ENCODE results near the gene NREP.
A peak's percentile ranks its signal among the peaks of the same experiment; 100 is the strongest.

The NREP gene

GRCh38 chr5:111755345-111755941 is 1.6 kb downstream of the NREP start:
- WGBS (ENCODE audit: insufficient coverage), result 83% methylated on average over 3 of the region's 8 CpGs
- ChIA-PET POLR2A (no interaction called here), CTCF (interaction anchor here (1.0 to 1.2 kb wide), 2 partner anchors 202 to 205 kb away, joined by 3 to 4 read pairs; no protein-coding TSS in a partner anchor)
- Histone ChIP-seq H3K27me3 (replicated peaks in 2 of 5; ENCODE audit: control insufficient read depth in 4 of 5, insufficient read depth in 5 of 5, low read length in 4 of 5) (no peaks in the 10 kb centered on the region), H3K9me3 (ENCODE audit: control extremely low read depth in 1 of 5, control insufficient read depth in 4 of 5, insufficient read depth in 2 of 5, low read depth in 1 of 5, low read length in 4 of 5) (no peaks in the 10 kb centered on the region), H3K4me1 (ENCODE audit: control extremely low read depth in 1 of 4, control insufficient read depth in 4 of 4, insufficient read depth in 4 of 4, low read length in 3 of 4) (peaks cover 10 to 34% (median 30%) of the 10 kb centered on the region in 4 experiments), H3K4me3 (ENCODE audit: control insufficient read depth in 1 of 7, extremely low read depth in 1 of 7, insufficient read depth in 4 of 7, low read depth in 2 of 7, low read length in 6 of 7) (peak overlapping the region in 6 of 7 experiments; percentile 86 to 99 (median 93)), H3K27ac (ENCODE audit: insufficient read depth in 1 of 2, low read depth in 1 of 2, low read length in 2 of 2, poor library complexity in 1 of 2, severe bottlenecking in 2 of 2) (peak overlapping the region in 1 of 2 experiments; percentile 86), H3K36me3 (ENCODE audit: control insufficient read depth in 4 of 4, insufficient read depth in 4 of 4, low read length in 3 of 4) (peaks cover 0 to 22% (median 12%) of the 10 kb centered on the region in 4 experiments)
- no peak for DNase-seq

GRCh38 chr5:111753884-111754589 is 3.0 kb downstream of the NREP start:
- ChIA-PET POLR2A (no interaction called here), CTCF (interaction anchor here (0.8 to 1.3 kb wide), 3 partner anchors 15 to 203 kb away, joined by 3 to 4 read pairs (median 3); no protein-coding TSS in a partner anchor)
- Histone ChIP-seq H3K4me3 (ENCODE audit: control insufficient read depth in 1 of 7, extremely low read depth in 1 of 7, insufficient read depth in 4 of 7, low read depth in 2 of 7, low read length in 6 of 7) (no peak overlapping the region), H3K4me1 (ENCODE audit: control extremely low read depth in 1 of 4, control insufficient read depth in 4 of 4, insufficient read depth in 4 of 4, low read length in 3 of 4) (peaks cover 10 to 33% (median 27%) of the 10 kb centered on the region in 4 experiments), H3K36me3 (ENCODE audit: control insufficient read depth in 4 of 4, insufficient read depth in 4 of 4, low read length in 3 of 4) (peaks cover 0 to 36% (median 20%) of the 10 kb centered on the region in 4 experiments), H3K9me3 (ENCODE audit: control extremely low read depth in 1 of 5, control insufficient read depth in 4 of 5, insufficient read depth in 2 of 5, low read depth in 1 of 5, low read length in 4 of 5) (no peaks in the 10 kb centered on the region), H3K27ac (ENCODE audit: insufficient read depth in 1 of 2, low read depth in 1 of 2, low read length in 2 of 2, poor library complexity in 1 of 2, severe bottlenecking in 2 of 2) (no peak overlapping the region), H3K27me3 (replicated peaks in 2 of 5; ENCODE audit: control insufficient read depth in 4 of 5, insufficient read depth in 5 of 5, low read length in 4 of 5) (no peaks in the 10 kb centered on the region)
- DNase-seq, result no peak
- 100% methylated on average over 2 of the region's 3 CpGs for WGBS (ENCODE audit: insufficient coverage)

DNA sequence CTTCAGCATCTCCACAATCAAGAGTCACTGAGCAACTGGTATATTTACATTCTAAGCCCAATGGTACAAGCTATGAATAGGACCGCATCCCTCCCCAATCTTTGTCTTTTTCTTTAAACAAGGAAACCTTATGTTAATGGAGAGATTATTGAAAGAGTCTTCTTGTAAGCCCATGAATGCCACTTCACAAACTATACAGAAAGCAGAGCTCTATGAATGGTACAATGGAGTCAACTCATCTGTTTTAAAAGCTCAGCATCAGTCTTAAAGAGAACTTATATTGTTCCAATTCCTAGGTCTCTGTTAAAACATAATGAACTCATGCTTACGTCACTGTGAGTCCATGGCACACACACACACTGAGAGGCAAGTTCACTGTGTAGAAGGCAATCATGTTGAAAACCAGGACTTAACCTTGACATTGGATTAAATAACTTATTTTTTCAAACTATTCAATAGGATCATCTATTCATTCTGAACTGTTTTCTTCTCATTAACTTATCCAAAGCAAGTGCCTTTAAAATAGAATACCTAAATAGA is 4.5 kb downstream of the NREP start:
- ChIA-PET POLR2A (no interaction called here), CTCF (no interaction called here)
- no peak overlapping the region for H3K27ac ChIP-seq (ENCODE audit: insufficient read depth in 1 of 2, low read depth in 1 of 2, low read length in 2 of 2, poor library complexity in 1 of 2, severe bottlenecking in 2 of 2)
- H3K4me1 ChIP-seq (ENCODE audit: control extremely low read depth in 1 of 4, control insufficient read depth in 4 of 4, insufficient read depth in 4 of 4, low read length in 3 of 4), result peaks cover 7 to 26% (median 20%) of the 10 kb centered on the region in 4 experiments
- H3K4me3 ChIP-seq (ENCODE audit: control insufficient read depth in 1 of 7, extremely low read depth in 1 of 7, insufficient read depth in 4 of 7, low read depth in 2 of 7, low read length in 6 of 7), result no peak overlapping the region
- 100% methylated on average over 1 of the region's 2 CpGs for WGBS (ENCODE audit: insufficient coverage)
- DNase-seq, result no peak
- H3K9me3 ChIP-seq (ENCODE audit: control extremely low read depth in 1 of 5, control insufficient read depth in 4 of 5, insufficient read depth in 2 of 5, low read depth in 1 of 5, low read length in 4 of 5), result no peaks in the 10 kb centered on the region
- H3K27me3 ChIP-seq (replicated peaks in 2 of 5; ENCODE audit: control insufficient read depth in 4 of 5, insufficient read depth in 5 of 5, low read length in 4 of 5), result no peaks in the 10 kb centered on the region
- H3K36me3 ChIP-seq (ENCODE audit: control insufficient read depth in 4 of 4, insufficient read depth in 4 of 4, low read length in 3 of 4), result peaks cover 0 to 50% (median 26%) of the 10 kb centered on the region in 4 experiments

DNA sequence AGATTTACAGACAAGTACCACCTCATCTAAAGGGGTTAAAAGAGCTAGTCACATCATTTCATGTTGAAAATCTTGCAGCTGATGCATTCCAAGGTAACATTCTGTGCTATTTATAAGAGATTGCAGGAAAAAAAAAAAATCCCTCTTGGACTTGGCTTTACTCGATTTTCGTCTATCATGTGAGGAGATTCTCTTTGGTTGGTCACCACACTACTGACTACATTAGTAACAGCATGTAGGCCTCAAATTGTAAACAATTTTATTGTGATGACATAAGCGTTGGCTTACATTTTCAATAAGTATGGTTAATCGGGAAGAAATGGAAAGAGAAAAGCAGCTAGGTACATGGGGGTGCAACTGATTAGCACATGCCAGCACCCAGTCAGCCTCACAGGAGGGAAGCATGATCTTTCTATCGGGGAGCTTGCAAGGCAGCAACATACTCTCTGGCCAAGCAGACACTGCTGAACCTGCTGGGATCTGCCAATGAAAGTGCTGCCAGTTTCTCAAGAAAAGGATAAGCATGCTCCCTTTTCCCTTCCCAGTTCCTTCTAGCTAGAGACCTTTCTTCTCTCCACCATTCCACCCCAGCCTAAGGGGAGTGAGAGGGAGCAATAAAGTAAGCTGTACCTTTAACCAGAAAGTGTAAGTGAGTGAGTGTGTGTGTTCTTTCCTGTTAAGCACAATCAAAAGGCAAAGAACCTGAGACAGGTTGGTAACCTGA is 7.5 kb downstream of the NREP start:
- no peaks in the 10 kb centered on the region for H3K9me3 ChIP-seq (ENCODE audit: control extremely low read depth in 1 of 5, control insufficient read depth in 4 of 5, insufficient read depth in 2 of 5, low read depth in 1 of 5, low read length in 4 of 5)
- ChIA-PET CTCF (no interaction called here), POLR2A (no interaction called here)

GRCh38 chr5:111748304-111748763 is 8.7 kb downstream of the NREP start:
- Histone ChIP-seq H3K27me3 (replicated peaks in 2 of 5; ENCODE audit: control insufficient read depth in 4 of 5, insufficient read depth in 5 of 5, low read length in 4 of 5) (no peaks in the 10 kb centered on the region), H3K36me3 (ENCODE audit: control insufficient read depth in 4 of 4, insufficient read depth in 4 of 4, low read length in 3 of 4) (peaks cover 0 to 57% (median 30%) of the 10 kb centered on the region in 4 experiments), H3K9me3 (ENCODE audit: control extremely low read depth in 1 of 5, control insufficient read depth in 4 of 5, insufficient read depth in 2 of 5, low read depth in 1 of 5, low read length in 4 of 5) (no peaks in the 10 kb centered on the region), H3K27ac (ENCODE audit: insufficient read depth in 1 of 2, low read depth in 1 of 2, low read length in 2 of 2, poor library complexity in 1 of 2, severe bottlenecking in 2 of 2) (no peak overlapping the region), H3K4me3 (ENCODE audit: control insufficient read depth in 1 of 7, extremely low read depth in 1 of 7, insufficient read depth in 4 of 7, low read depth in 2 of 7, low read length in 6 of 7) (no peak overlapping the region), H3K4me1 (ENCODE audit: control extremely low read depth in 1 of 4, control insufficient read depth in 4 of 4, insufficient read depth in 4 of 4, low read length in 3 of 4) (peaks cover 0 to under 1% (median 0%) of the 10 kb centered on the region in 4 experiments)
- POLR2A ChIA-PET, result no interaction called here
- WGBS (ENCODE audit: insufficient coverage), result 96% methylated on average over 3 of the region's 3 CpGs
- no peak for DNase-seq
- CTCF ChIA-PET, result interaction anchor here (1.6 kb wide), 1 partner anchor 8 kb away, joined by 3 read pairs; the partner anchor contains the start of gene NREP

More for the DNA sequence above, 7.5 kb downstream of the NREP start:
- Histone ChIP-seq H3K4me3 (ENCODE audit: control insufficient read depth in 1 of 7, extremely low read depth in 1 of 7, insufficient read depth in 4 of 7, low read depth in 2 of 7, low read length in 6 of 7) (no peak overlapping the region), H3K4me1 (ENCODE audit: control extremely low read depth in 1 of 4, control insufficient read depth in 4 of 4, insufficient read depth in 4 of 4, low read length in 3 of 4) (peaks cover 0 to 11% (median 7%) of the 10 kb centered on the region in 4 experiments), H3K27ac (ENCODE audit: insufficient read depth in 1 of 2, low read depth in 1 of 2, low read length in 2 of 2, poor library complexity in 1 of 2, severe bottlenecking in 2 of 2) (no peak overlapping the region), H3K36me3 (ENCODE audit: control insufficient read depth in 4 of 4, insufficient read depth in 4 of 4, low read length in 3 of 4) (peaks cover 0 to 61% (median 31%) of the 10 kb centered on the region in 4 experiments), H3K27me3 (replicated peaks in 2 of 5; ENCODE audit: control insufficient read depth in 4 of 5, insufficient read depth in 5 of 5, low read length in 4 of 5) (no peaks in the 10 kb centered on the region)
- WGBS (ENCODE audit: insufficient coverage), result 100% methylated on average over 3 of the region's 5 CpGs
- DNase-seq, result no peak

DNA sequence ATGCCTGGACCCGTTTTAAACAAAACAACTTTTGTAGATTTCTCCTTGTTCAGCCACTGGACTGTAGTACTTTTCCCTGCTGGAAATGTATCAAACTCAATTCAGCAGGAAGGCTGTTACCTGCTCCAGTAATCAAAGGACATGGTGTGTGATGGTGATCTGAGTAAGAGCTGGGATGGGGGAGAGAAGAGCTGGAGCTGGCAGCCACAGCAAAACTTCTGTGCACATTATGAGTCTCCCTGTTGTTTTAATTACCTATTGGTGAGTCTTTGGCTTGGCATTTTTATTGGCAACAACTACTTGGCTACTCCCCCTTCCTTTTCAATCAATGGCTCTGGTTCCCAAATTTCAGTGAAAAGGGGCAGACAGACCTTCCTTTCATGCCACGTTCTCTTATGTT is 9.7 kb downstream of the NREP start:
- WGBS (ENCODE audit: insufficient coverage), result 100% methylated on average over 1 of the region's 2 CpGs
- Histone ChIP-seq H3K27me3 (replicated peaks in 2 of 5; ENCODE audit: control insufficient read depth in 4 of 5, insufficient read depth in 5 of 5, low read length in 4 of 5) (no peaks in the 10 kb centered on the region), H3K36me3 (ENCODE audit: control insufficient read depth in 4 of 4, insufficient read depth in 4 of 4, low read length in 3 of 4) (peaks cover 0 to 53% (median 28%) of the 10 kb centered on the region in 4 experiments), H3K4me1 (ENCODE audit: control extremely low read depth in 1 of 4, control insufficient read depth in 4 of 4, insufficient read depth in 4 of 4, low read length in 3 of 4) (peaks cover 0 to 4% (median 1%) of the 10 kb centered on the region in 4 experiments), H3K9me3 (ENCODE audit: control extremely low read depth in 1 of 5, control insufficient read depth in 4 of 5, insufficient read depth in 2 of 5, low read depth in 1 of 5, low read length in 4 of 5) (no peaks in the 10 kb centered on the region), H3K4me3 (ENCODE audit: control insufficient read depth in 1 of 7, extremely low read depth in 1 of 7, insufficient read depth in 4 of 7, low read depth in 2 of 7, low read length in 6 of 7) (no peak overlapping the region), H3K27ac (ENCODE audit: insufficient read depth in 1 of 2, low read depth in 1 of 2, low read length in 2 of 2, poor library complexity in 1 of 2, severe bottlenecking in 2 of 2) (no peak overlapping the region)
- POLR2A ChIA-PET, result no interaction called here
- DNase-seq, result no peak
- CTCF ChIA-PET, result interaction anchor here (1.6 kb wide), 1 partner anchor 9 kb away, joined by 3 read pairs; the partner anchor contains the start of gene NREP

Data from common myeloid progenitor, CD34-positive (primary cell).